Astrocyte of the hippocampus (primary cell): Measurements from ENCODE around the gene ZFP90.
"Not testable (repeated sequence)": the region's sequence is repeated elsewhere in the genome, so short reads cannot be mapped to it uniquely, and the experiment has no call there.

ENCODE experiments used
- DNase-seq: peaks from one replicate; pipeline ENCODE4 v3.0.0; 2011; ENCODE audit warnings: low read depth, low spot score

Gene ZFP90

GRCh38 chr16:68538880-68539701 is at the start of gene ZFP90:
TSS of gene ZFP90 (plus strand) at chr16:68539291. CDS start at chr16:68539793, 502 bp downstream.
- peak; percentile 96 for DNase-seq

- no peak for DNase-seq
These were observed 48.7 kb upstream of the ZFP90 start for GRCh38 chr16:68490358-68490757.

GRCh38 chr16:68490829-68491575 is 48.1 kb upstream of the ZFP90 start:
- DNase-seq: peak; percentile 62

GRCh38 chr16:68491576-68491950 is 47.5 kb upstream of the ZFP90 start:
- DNase-seq: no peak

- DNase-seq: no peak
These were observed 46.9 kb upstream of the ZFP90 start for GRCh38 chr16:68492151-68492542.

- no peak for DNase-seq
These were observed 46.3 kb upstream of the ZFP90 start for GRCh38 chr16:68492543-68493411.

- DNase-seq: no peak
These were observed 45.5 kb upstream of the ZFP90 start for GRCh38 chr16:68493412-68494070.

GRCh38 chr16:68494261-68494660 is 44.8 kb upstream of the ZFP90 start:
- DNase-seq: not testable (repeated sequence)

- DNase-seq: no peak
These were observed 42.4 kb upstream of the ZFP90 start for GRCh38 chr16:68496689-68497088.

- DNase-seq: no peak
These were observed 40.1 kb upstream of the ZFP90 start for GRCh38 chr16:68499006-68499405.

- no peak for DNase-seq
These were observed 35.8 kb upstream of the ZFP90 start for GRCh38 chr16:68503334-68503733.

GRCh38 chr16:68504066-68504465 is 35.0 kb upstream of the ZFP90 start:
- DNase-seq: no peak

- no peak for DNase-seq
These were observed 32.6 kb upstream of the ZFP90 start for GRCh38 chr16:68506331-68507053.

GRCh38 chr16:68508013-68508412 is 31.1 kb upstream of the ZFP90 start:
- no peak for DNase-seq

GRCh38 chr16:68508641-68509240 is 30.4 kb upstream of the ZFP90 start:
- no peak for DNase-seq

- no peak for DNase-seq
These were observed 29.7 kb upstream of the ZFP90 start for GRCh38 chr16:68509381-68509780.

GRCh38 chr16:68510775-68511174 is 28.3 kb upstream of the ZFP90 start:
- no peak for DNase-seq

- DNase-seq: no peak
These were observed 26.9 kb upstream of the ZFP90 start for GRCh38 chr16:68512183-68512582.

GRCh38 chr16:68512742-68513141 is 26.3 kb upstream of the ZFP90 start:
- no peak for DNase-seq

GRCh38 chr16:68514511-68514910 is 24.6 kb upstream of the ZFP90 start:
- no peak for DNase-seq
